H9 (cell line): ENCODE measurements around the gene CSRP3. TPM values are rescaled to one million over a fixed set of nuclear protein-coding genes. Genes with fewer than 3 reads are reported as not detected.

Source experiments
- DNase-seq: peaks from one replicate; pipeline ENCODE4 v3.0.0-alpha.2; 2017
- H2AFZ ChIP-seq: one replicate; pipeline ENCODE4 v1.6.1; 2013; ENCODE audit warnings: mild to moderate bottlenecking, low read length, control low read depth, moderate library complexity
- H2AK5ac ChIP-seq: 2 replicates; pipeline ENCODE4 v1.6.1; 2013; ENCODE audit warnings: low read length, control low read depth, mixed read lengths; ENCODE audit not compliant: insufficient read length
- H2BK120ac ChIP-seq: one replicate; pipeline ENCODE4 v1.6.1; 2013; ENCODE audit warnings: low read depth, mild to moderate bottlenecking, low read length, control low read depth, inconsistent platforms; ENCODE audit not compliant: poor library complexity, severe bottlenecking
- H2BK12ac ChIP-seq: 2 replicates; pipeline ENCODE4 v1.6.1; 2013; ENCODE audit warnings: low read length, control low read depth, mixed read lengths, low read depth; ENCODE audit not compliant: insufficient read length
- H2BK15ac ChIP-seq: 2 replicates; pipeline ENCODE4 v1.6.1; 2013; ENCODE audit warnings: low read depth, low read length, control low read depth
- H2BK20ac ChIP-seq: one replicate; pipeline ENCODE4 v1.6.1; 2013; ENCODE audit warnings: low read depth, mild to moderate bottlenecking, low read length, control low read depth, inconsistent platforms; ENCODE audit not compliant: poor library complexity, severe bottlenecking
- H2BK5ac ChIP-seq: 2 replicates; pipeline ENCODE4 v1.6.1; 2013; ENCODE audit warnings: low read length, control low read depth, mixed read lengths; ENCODE audit not compliant: insufficient read length
- H3K14ac ChIP-seq: 2 replicates; pipeline ENCODE4 v1.6.1; 2013; ENCODE audit warnings: low read length, control low read depth; ENCODE audit not compliant: insufficient read depth
- H3K18ac ChIP-seq: 2 replicates; pipeline ENCODE4 v1.6.1; 2013; ENCODE audit warnings: low read depth, mild to moderate bottlenecking, mixed read lengths, low read length, control low read depth; ENCODE audit not compliant: insufficient read length
- H3K23ac ChIP-seq: 2 replicates; pipeline ENCODE4 v1.6.1; 2013; ENCODE audit warnings: low read length, control low read depth, mixed read lengths, low read depth; ENCODE audit not compliant: insufficient read length
- H3K23me2 ChIP-seq: 2 replicates; pipeline ENCODE4 v1.6.1; 2013; ENCODE audit warnings: low read depth, mild to moderate bottlenecking, mixed read lengths, low read length, control low read depth; ENCODE audit not compliant: insufficient read length, poor library complexity, severe bottlenecking
- H3K27ac ChIP-seq: 2 replicates; pipeline ENCODE4 v1.5.1; 2013; ENCODE audit warnings: low read length, control low read depth, mixed read lengths, low read depth; ENCODE audit not compliant: insufficient read length
- H3K27me3 ChIP-seq: 2 replicates; pipeline ENCODE4 v1.6.1; 2013; ENCODE audit warnings: low read length, control low read depth, inconsistent platforms; ENCODE audit not compliant: insufficient read depth
- H3K4ac ChIP-seq: 2 replicates; pipeline ENCODE4 v1.6.1; 2013; ENCODE audit warnings: low read depth, mild to moderate bottlenecking, control low read depth, inconsistent platforms, low read length, moderate library complexity
- H3K4me1 ChIP-seq: 2 replicates; pipeline ENCODE4 v1.6.1; 2013; ENCODE audit warnings: low read length, control low read depth, inconsistent platforms; ENCODE audit not compliant: insufficient read depth
- H3K4me2 ChIP-seq: 2 replicates; pipeline ENCODE4 v1.6.1; 2013; ENCODE audit warnings: low read length, control low read depth, mixed read lengths; ENCODE audit not compliant: insufficient read length, insufficient read depth
- H3K56ac ChIP-seq: 2 replicates; pipeline ENCODE4 v1.6.1; 2013; ENCODE audit warnings: low read depth, mild to moderate bottlenecking, mixed read lengths, low read length, control low read depth; ENCODE audit not compliant: insufficient read length
- H3K79me1 ChIP-seq: 2 replicates; pipeline ENCODE4 v1.6.1; 2013; ENCODE audit warnings: low read depth, mild to moderate bottlenecking, moderate library complexity, low read length, control low read depth, inconsistent platforms; ENCODE audit not compliant: insufficient read depth, poor library complexity, severe bottlenecking
- H3K79me2 ChIP-seq: 2 replicates; pipeline ENCODE4 v1.6.1; 2013; ENCODE audit warnings: low read length, control low read depth, inconsistent platforms; ENCODE audit not compliant: insufficient read depth
- H3K9ac ChIP-seq: 2 replicates; pipeline ENCODE4 v1.6.1; 2013; ENCODE audit warnings: low read length, control low read depth, mixed read lengths; ENCODE audit not compliant: insufficient read length; ENCODE audit errors: extremely low read depth
- H3K9me3 ChIP-seq: one replicate; pipeline ENCODE4 v1.6.1; 2013; ENCODE audit warnings: low read depth, low read length, inconsistent platforms; ENCODE audit not compliant: control insufficient read depth
- H3T11ph ChIP-seq: one replicate; pipeline ENCODE4 v1.6.1; 2013; ENCODE audit warnings: mild to moderate bottlenecking, low read length, control low read depth, inconsistent platforms
- H4K20me1 ChIP-seq: one replicate; pipeline ENCODE4 v1.6.1; 2013; ENCODE audit not compliant: control insufficient read depth, insufficient read length, insufficient read depth
- H4K5ac ChIP-seq: 2 replicates; pipeline ENCODE4 v1.6.1; 2013; ENCODE audit warnings: low read depth, mild to moderate bottlenecking, mixed read lengths, low read length, control low read depth; ENCODE audit not compliant: insufficient read length
- H4K8ac ChIP-seq: replicated peaks from 2 replicates; pipeline ENCODE4 v1.6.1; 2013; ENCODE audit warnings: low read length, control low read depth, mixed read lengths, low read depth; ENCODE audit not compliant: insufficient read length
- H4K91ac ChIP-seq: 2 replicates; pipeline ENCODE4 v1.6.1; 2013; ENCODE audit warnings: low read depth, mild to moderate bottlenecking, moderate library complexity, mixed read lengths, low read length, control low read depth; ENCODE audit not compliant: insufficient read length
- H3K27ac Mint-ChIP-seq, 3 experiments: 2 replicates in 2 of 3; 3 replicates in 1 of 3; pipeline ENCODE4 v1.8.0; 2020 to 2021; ENCODE audit warnings: mixed read lengths in 3 of 3, mild to moderate bottlenecking in 1 of 3, moderate library complexity in 1 of 3
- H3K27me3 Mint-ChIP-seq: 2 replicates; pipeline ENCODE4 v1.8.0; 2021; ENCODE audit warnings: low read depth, mild to moderate bottlenecking, moderate library complexity, mixed read lengths
- H3K36me3 Mint-ChIP-seq, 3 experiments: 2 replicates in 2 of 3; 3 replicates in 1 of 3; pipeline ENCODE4 v1.8.0; 2020 to 2021; ENCODE audit warnings: low read depth in 3 of 3, mixed read lengths in 3 of 3; ENCODE audit not compliant: insufficient read depth in 1 of 3
- H3K4me1 Mint-ChIP-seq, 2 experiments: 2 replicates each; pipeline ENCODE4 v1.8.0; 2020; ENCODE audit warnings: mixed read lengths in 2 of 2
- H3K4me3 Mint-ChIP-seq, 2 experiments: 2 replicates in 1 of 2; 3 replicates in 1 of 2; pipeline ENCODE4 v1.8.0; 2020 to 2021; ENCODE audit warnings: mild to moderate bottlenecking in 2 of 2, mixed read lengths in 2 of 2, moderate library complexity in 1 of 2
- H3K9me3 Mint-ChIP-seq, 2 experiments: 2 replicates in 1 of 2; 3 replicates in 1 of 2; pipeline ENCODE4 v1.8.0; 2020; ENCODE audit warnings: mild to moderate bottlenecking in 2 of 2, mixed read lengths in 2 of 2, moderate library complexity in 1 of 2
- CTCF ChIP-seq: fragments of 200-600 bp; sonication (generic); conservative IDR thresholded peaks from 3 replicates; pipeline ENCODE4 v1.8.0; 2021; ENCODE audit warnings: antibody characterized with exemption, mild to moderate bottlenecking
- WGBS: extraction: QIAGEN DNeasy Blood & Tissue Kit; methylation state at CpG from one replicate; pipeline ENCODE4 v1.1.7; 2013; ENCODE audit warnings: missing lambda C conversion rate, low lambda C conversion rate, mixed read lengths; ENCODE audit not compliant: insufficient read length; ENCODE audit errors: extremely low coverage; 5-methylcytosine and 5-hydroxymethylcytosine counted together
- total RNA-seq: library from RNA; stranded (reverse); gene quantifications from 2 replicates; pipeline ENCODE4 v1.2.1, GENCODE V29; 2021

CSRP3 gene
- total RNA-seq, 1 experiment from 2014 or later, result not detected

- H3K14ac ChIP-seq, result no peak overlapping the region
- no peak overlapping the region for H2BK20ac ChIP-seq
- no peak overlapping the region for H3K56ac ChIP-seq
- H3K18ac ChIP-seq, result no peak overlapping the region
- H2AFZ ChIP-seq, result no peak overlapping the region
- H3K9me3 Mint-ChIP-seq, result peaks cover 44 to 56% of the 10 kb centered on the region in 2 experiments
- peaks cover 5% of the 10 kb centered on the region for H3K9me3 ChIP-seq
- H3K4me1 Mint-ChIP-seq, result no peaks in the 10 kb centered on the region
- H3K79me1 ChIP-seq, result peaks cover 3% of the 10 kb centered on the region
- no peak overlapping the region for H4K8ac ChIP-seq
- H2BK12ac ChIP-seq, result no peak overlapping the region
- no peak overlapping the region for H4K91ac ChIP-seq
- no peak overlapping the region for H3K4ac ChIP-seq
- H4K20me1 ChIP-seq, result no peaks in the 10 kb centered on the region
- H3K36me3 Mint-ChIP-seq, result peaks cover 45 to 62% (median 51%) of the 10 kb centered on the region in 3 experiments
- no peak overlapping the region for H3K23ac ChIP-seq
- no peak overlapping the region for H3K4me2 ChIP-seq
- DNase-seq, result no peak
- no peak overlapping the region for H3K4me3 Mint-ChIP-seq
- no peak overlapping the region for H2BK5ac ChIP-seq
- TF ChIP-seq CTCF, result no peak
- no peak overlapping the region for H4K5ac ChIP-seq
- H3K27ac Mint-ChIP-seq, result no peak overlapping the region
- no peak overlapping the region for H3K9ac ChIP-seq
- H3K27me3 ChIP-seq, result no peaks in the 10 kb centered on the region
- no peak overlapping the region for H2BK15ac ChIP-seq
- no peaks in the 10 kb centered on the region for H3K4me1 ChIP-seq
- H3K27me3 Mint-ChIP-seq, result peaks cover 6% of the 10 kb centered on the region
- H2BK120ac ChIP-seq, result no peak overlapping the region
- H3K23me2 ChIP-seq, result no peaks in the 10 kb centered on the region
- 0 out of 2 replicates have a peak, but pooled peaks cover 2% of the 10 kb centered on the region for H3K79me2 ChIP-seq
- no peak overlapping the region for H3K27ac ChIP-seq
- H2AK5ac ChIP-seq, result no peak overlapping the region
- no CpG with 5 or more reads among the region's 1 CpG for WGBS
- H3T11ph ChIP-seq, result no peak overlapping the region
Measured at GRCh38 chr11:19134004-19134403, 67.8 kb downstream of the CSRP3 start.

Other genes starting within 250 kb of the CSRP3 start
- not detected in 2 replicates for gene MRGPRX2, start 141.3 kb downstream of the CSRP3 start, total RNA-seq
- 20.9 and 21.1 TPM in 2 replicates for gene ZDHHC13, start 84.8 kb downstream of the CSRP3 start, total RNA-seq
- 11.0 and 11.3 TPM in 2 replicates for gene E2F8, start 39.0 kb upstream of the CSRP3 start, total RNA-seq